DLD1 (cell line): ENCODE measurements around the gene KIAA1755.

Experiments
- in situ Hi-C: cut with HindIII; loops from 2 replicates; pipeline ENCODE4 v1.10.0; 2017; ENCODE audit warnings: low sequenced_read_pairs

KIAA1755 gene

DNA sequence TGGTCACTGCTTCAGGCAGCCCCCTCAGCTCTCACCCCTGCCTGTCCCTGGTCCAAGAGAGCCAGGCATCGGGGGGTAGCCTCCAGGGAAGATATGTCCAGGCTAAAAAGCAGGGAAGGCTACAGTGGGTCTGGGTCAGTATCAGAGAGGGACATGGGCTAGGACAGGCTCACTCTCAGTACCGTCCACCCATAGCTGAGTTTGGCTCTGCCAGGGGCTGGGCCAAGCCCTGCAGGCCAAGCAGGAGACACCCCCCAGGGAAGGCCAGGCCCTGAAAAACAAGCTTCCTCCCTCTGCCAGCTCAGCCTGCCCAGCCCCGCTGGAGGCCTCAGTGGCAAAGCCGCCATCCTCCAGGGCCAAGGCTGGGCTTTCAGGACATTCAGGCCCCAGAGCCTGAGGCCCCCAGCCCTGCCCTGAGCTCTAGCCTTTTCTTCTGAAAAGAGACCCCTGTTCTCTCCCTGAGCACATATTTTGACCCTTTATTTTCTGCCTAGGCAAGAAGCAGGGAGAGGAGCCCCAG lies 66.9 kb downstream of the KIAA1755 start:
- in situ Hi-C loops: loop anchor here (5.0 kb wide), 1 partner anchor 69 kb away; the partner anchor contains the start of gene KIAA1755

DNA sequence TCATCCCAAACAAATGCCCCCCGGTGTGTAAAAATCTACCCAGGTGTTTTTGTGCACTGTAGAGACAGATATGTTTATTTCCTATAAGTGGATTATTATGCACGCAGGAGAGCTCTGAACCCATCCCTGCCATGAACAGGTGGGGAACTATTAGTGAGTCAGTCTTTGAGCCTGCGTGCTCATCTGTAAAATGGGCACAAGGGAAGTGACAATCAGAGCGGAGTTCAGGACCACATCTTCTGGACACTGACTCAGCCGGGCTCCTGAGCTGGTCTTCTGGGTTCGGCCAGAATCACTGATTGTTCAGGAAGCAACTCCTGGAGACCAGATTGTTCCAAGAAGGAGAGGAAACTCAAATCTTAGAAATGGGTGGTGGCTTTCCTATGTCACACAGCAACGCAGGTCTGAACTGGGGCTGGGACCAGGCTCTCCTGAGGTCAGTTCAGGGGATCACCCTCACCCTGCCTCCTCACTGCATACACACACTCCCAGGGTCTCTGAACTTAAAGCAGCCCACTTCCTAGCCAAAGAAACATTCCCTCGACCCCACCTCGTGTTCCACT lies 68.1 kb downstream of the KIAA1755 start:
- in situ Hi-C loops: loop anchor here (5.0 kb wide), 1 partner anchor 70 kb away; the partner anchor contains the start of gene KIAA1755

DNA sequence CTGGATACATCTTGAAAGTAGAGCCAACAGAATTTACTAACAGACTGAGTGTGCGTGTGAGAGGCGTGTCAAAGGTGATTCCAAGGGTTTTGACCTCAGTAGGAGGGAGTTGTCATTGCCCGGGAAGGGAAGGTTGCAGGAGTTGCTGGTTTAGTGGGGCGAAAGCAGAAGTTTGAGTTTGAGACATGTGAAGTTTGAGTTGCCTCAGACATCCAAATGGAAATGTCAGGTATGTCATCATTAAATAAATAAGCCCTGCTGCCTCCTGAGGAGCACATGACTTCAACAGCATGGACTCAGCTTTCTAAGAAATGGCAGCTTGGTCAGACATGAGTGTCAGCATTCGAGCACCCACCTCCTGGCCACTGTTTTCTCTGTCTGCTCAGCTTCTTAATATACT lies 68.9 kb downstream of the KIAA1755 start:
- in situ Hi-C loops: loop anchor here (5.0 kb wide), 1 partner anchor 71 kb away; the partner anchor contains the start of gene KIAA1755

DNA sequence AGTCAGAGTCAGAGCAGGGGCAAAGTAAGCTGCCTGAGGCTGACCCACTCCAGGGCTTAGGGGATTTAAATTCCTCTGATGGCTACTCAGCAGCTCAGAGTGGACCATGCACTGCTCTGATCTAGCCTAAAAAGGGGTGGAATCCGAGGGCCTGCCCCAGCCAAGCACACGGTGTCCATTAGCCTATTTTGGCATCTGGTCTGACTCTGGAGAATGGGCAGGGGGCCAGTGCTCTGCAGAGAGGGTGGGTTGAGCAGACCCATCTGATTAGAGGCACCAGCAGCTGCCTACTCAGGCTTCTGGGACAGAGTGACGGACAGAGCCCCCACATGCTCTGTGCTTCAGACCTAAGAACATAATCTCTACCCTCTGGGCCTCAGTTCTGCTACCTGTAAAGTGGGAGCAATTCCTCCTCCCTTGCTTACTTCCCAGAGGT lies 69.6 kb downstream of the KIAA1755 start:
- in situ Hi-C loops: loop anchor here (5.0 kb wide), 1 partner anchor 71 kb away; the partner anchor contains the start of gene KIAA1755

DNA sequence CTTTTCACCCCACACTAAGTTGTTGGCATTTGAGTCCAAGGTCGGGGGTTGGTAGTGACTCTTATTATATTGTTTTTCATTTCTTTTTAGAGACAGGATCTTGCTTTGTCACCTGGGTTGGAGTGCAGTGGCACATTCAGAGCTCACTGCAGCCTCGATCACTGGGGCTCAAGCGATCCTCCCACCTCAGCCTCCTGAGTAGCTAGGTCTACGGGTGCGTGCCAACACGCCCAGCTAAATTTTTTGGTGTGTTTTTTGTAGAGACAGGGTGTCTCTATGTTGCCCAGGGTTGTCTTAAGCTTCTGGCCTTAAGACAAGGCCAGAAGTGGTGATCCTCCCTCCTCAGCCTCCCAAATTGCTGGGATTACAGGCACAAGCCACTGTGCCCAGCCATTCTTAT lies 70.4 kb downstream of the KIAA1755 start:
- in situ Hi-C loops: loop anchor here (5.0 kb wide), 1 partner anchor 72 kb away; the partner anchor contains the start of gene KIAA1755

DNA sequence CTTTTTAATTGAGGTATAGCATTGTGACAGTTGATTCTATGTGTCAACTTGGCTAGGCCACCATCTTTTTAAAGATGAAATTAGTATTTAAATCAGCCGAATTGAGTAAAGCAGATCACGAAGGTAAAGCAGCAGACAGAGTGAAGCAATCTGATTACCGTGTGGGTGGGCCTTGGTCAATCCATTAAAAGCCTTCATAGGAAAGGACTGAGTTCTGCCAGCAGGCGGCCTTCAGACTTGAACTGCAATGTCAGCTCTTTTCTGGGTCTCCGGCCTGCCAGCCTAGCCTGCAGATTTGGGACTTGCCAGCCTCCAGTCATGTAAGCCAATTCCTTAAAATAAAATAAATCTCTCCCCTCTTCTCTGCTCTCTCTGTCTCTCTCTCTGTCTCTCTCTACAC lies 73.0 kb downstream of the KIAA1755 start:
- in situ Hi-C loops: no loop called here

DNA sequence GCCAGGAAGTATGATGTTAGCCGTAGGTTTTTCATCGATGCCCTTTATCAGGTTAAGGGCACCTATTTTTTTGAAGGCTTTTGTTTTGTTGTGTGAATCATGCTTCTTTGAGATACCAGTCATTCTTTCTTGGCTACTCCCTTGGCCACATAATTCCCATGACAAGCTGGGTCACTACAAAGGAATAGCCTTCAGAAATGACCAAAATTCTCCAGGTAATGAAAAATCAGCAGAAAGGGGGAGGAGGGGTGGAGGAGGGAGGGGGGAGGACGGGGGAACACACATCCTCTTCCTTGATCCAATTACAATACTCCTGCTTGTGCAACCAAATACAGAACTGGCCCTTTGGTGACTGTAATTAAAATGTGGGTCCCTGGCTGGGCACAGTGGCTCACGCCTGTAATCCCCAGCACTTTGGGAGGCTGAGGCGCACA lies 73.7 kb downstream of the KIAA1755 start:
- in situ Hi-C loops: no loop called here

DNA sequence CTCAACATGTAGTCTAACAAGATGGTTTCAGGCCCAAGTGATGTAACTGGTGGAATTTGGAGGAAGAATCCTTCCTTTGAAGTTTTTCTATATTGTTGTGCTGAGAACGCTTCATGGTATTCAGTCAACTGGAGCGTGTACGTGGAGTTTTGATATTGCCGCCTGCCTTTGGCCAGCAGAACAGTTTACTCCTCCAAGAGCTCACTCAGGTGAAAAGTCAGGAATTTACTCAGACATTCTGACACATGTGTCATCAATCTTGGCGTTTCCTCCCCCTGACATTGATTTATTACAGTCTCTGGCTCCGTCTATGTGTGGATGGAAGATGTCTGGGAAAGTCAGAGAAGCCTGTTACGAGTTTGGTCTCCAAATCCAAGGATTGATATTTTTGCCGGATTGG lies 76.4 kb downstream of the KIAA1755 start:
- in situ Hi-C loops: no loop called here

DNA sequence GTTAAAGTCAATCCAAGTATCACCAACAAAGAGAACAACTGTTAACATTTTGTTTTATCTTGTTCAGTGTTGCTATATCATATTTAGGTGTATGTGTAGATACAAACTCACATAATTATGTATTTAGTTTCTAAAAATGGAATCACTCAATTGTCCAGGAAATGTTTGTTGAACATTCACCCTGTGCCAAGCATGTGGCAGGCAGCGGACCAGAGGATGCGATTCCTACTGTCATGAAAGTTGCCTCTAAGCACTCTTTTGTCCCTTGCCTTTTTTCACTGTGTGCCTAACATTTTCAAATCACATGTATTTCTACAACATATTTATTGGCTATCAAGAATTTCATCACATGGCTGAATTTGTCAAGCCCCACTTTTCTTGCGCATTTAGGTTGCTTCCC lies 78.6 kb downstream of the KIAA1755 start:
- in situ Hi-C loops: no loop called here

DNA sequence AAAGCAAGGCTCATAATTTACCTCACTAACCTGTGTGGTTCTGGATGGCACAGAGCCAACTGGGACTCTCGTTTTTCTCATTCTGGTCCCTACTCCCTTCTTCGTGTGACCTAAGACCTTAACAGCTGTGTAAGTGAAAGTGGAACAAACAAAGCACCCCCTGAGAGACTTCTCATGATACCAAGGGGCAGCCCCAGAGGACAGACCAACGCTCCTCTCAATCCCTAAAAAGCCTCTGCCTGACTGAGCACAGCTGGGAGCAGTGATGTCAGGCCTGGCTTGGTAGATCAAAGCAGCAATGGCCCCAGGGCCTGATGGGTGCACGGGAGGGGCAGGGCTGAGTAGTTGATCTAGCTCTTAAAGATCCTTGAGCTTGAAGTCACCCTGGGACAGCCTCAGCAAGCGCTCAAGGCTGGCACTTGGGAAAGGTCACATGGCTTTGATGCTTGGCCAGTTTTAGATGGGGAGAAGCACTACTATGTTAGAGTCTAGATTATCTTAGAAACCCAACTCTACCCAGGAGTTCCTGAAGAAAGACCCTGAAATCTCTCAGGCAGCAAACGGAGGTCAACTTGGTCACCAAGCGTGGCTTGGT lies 79.2 kb downstream of the KIAA1755 start:
- in situ Hi-C loops: no loop called here

DNA sequence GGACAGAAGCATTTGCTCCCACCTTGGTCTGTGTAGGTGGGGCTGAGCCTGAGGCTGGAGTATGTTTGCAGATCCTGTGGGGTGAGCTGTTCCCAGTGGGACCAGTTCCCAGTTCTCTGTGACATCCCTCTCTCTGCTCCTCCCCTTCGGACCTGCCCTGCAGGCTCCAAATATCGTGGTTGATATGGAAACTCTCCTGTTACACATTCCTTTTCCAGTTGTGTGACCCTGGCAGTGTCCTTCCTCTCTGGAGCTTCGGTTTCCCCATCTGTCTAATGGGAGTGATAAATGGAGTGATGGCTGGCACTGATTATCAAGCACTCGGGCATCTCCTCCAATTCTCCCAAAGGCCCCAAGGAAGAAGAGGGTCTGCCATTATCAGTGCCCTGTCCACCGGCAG lies 79.8 kb downstream of the KIAA1755 start:
- in situ Hi-C loops: no loop called here

DNA sequence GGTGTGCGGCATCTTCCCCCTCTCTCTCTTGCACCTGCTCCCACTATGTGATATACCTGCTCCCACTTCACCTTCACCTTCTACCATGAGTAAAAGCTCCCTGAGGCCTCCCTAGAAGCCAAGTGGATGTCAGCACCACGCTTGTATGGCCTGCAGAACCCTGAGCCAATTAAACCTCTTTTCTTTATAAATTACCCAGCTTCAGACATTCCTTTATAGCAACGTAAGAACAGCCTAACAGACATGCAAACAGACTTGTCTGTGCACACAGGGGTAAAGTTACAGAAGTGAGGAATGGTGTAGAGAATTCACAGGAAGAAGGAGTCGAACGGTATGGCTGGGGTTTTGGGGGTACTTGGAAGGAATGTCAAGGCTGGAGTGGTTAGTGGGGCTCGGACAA lies 80.7 kb downstream of the KIAA1755 start:
- in situ Hi-C loops: no loop called here

DNA sequence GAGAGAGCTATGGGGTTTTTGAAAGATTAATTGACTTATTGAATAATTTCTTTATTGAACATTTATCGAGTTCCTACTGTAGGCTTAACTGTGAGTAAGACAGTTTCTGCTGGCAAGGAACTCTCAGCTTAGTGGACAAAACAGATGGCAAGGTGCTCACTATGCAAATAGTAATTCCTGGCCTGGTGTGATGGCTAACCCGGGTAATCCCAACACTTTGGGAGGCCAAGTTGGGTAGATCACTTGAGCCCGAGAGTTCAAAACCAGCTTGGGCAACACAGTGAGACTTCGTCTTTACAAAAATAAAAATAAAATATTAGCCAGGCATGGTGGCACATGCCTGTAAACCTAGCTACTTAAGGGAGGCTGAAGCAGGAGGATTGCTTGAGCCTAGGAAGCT lies 82.0 kb downstream of the KIAA1755 start:
- in situ Hi-C loops: no loop called here

DNA sequence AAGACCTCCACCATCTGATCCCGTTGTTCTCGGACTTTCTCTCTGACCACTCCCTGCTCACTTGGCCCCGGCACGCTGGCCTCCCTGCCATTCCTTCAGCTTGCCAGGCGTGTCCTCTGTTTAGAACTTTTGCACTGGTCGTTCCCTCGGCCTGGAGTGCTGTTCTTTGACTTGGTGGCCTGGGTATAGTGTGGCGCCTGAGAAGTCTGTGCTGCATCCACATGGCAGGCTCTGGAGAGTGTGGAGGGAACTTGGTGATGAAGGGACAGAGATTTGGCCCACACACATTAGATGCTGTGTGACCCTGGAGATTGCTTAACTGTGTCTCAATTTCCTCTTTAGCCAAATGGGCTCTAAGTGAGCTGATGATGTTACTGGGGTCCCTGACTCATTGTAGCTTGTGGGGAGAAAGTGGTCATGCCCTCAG lies 82.5 kb downstream of the KIAA1755 start:
- in situ Hi-C loops: no loop called here

DNA sequence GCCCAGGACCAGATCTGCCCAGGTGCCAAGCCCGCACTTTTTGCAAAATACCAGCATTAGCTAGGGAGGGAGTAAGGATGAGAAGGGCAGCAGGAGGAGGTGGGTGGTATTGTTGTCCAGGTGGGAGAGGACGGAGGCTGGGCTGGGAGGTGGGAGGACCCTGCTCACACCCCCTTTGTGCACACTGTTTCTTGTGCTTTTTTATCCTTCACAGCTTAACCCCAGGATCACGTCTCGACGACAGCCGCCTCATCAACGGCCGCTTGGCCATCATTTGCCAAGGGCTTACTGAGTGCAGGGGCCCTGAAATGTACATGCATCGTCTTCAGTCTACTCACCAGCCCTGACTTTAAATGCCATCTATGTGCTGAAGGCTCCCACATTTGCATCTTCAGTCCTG lies 83.3 kb downstream of the KIAA1755 start:
- in situ Hi-C loops: no loop called here

DNA sequence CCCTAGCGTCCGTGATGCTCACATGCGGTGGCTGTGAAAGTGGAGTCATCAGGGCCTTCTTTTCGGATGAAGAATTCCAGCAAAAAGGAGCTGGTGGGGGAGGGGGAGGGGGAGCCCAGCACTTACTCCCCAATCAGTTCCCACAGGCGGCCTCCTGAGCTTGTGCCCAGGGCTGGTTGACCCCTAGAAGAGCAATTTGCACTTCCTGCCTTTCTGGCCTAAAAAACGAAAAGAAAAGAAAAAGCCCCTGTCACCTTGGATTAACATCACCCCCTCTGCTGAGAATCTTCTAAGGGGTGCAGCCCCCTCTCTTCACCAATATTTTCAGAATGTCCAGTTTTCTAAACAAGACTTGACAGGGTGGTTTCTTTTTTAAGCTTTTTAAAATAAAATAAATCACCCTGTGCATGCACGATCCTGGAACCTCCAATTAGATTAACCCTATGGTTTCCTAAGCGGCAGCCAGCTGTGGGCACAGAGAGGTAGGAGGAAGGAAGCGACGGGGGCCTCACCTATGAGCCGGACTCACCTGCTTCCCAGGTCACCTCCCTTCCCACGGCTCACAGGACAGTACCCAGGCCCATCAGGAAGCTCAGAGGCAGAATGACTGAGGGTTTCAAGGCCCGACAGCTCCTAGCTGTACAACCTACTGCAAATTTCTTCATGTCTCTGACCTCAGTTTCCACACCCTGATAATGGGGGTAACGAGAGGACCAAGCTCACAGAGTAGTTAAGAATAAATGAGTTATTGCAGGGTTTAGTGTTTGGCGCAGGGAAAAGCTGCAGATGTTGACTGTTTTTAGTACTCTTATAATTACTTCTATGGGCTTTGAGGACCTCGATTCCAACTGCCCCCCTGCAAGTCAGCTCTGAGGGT lies 85.0 kb downstream of the KIAA1755 start:
- in situ Hi-C loops: no loop called here

DNA sequence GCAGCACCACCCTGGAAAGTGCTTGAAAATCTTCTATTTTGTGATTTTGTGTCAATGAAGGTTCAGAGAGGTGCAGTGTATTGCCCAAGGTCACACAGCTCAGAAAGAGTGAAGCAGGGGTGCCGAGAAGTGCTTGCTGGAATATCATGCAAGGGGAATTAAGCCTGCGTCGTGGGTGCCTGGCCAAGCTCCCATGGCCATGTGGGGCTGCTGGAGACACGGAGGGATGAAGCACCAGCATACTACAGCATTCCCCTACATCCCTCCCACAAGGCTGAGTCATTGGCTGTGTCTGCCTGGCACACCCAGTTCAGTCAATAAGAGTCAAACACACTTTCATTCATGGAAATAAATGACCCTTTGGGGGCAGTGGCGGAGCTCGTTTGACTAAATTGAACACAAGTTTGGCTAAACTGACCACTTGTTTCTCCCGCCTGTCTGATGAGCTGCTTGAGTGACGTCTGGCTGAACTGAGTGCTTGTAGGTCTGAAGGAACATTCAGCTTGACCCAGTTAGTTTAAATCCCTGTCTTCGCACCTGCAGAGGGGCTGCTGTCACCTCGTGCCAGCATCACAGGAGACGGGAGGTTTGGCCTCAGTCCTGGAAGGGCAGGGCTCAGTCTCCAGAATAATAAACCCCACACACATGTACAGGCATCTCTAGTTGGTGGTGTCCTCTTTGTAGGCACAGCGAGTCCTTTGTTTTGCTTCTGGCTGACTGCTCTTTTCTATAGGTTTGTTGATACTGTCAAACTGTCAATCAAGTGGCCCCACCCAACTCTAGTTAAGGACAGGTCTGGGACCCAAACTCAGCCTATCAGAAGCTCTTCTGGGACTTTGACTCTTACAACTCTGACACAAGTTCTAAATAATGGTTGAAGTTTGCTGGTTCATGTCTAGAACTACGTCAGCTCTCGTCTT lies 87.0 kb downstream of the KIAA1755 start:
- in situ Hi-C loops: no loop called here

DNA sequence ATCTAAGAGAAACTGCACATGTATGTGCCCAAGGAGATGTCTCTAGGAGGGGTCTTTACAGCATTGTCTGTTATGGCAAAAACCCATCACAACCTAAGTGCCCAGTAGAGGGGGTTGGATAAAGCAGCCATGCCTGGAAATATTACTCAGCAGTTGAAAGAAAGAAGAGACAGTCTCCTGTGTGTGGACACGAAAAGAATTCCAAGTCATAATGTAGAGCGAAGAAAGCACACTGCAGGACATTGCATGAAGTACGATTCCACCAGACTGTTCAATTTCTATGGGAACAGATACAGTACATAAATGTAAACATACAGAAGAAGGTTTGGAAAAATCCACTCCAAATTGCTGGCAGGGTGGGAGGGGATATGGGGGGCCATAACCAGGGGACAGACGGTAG lies 88.1 kb downstream of the KIAA1755 start:
- in situ Hi-C loops: no loop called here

DNA sequence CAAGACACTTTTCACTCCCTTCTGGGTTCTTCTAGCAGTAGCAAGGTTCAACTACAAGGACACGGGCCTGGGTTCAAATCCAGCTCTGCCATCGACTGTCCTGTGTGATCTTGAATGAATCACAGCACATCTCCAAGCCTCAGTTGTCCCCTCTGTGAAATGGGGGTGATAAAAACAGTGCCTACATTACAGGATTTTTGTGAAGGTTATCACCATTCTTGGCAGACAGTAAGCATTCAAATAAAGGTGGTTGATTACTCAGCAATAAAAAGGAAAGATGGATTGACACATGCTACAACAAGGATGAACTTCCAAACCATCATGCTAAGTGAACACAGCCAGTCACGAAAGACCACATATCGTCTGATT lies 88.9 kb downstream of the KIAA1755 start:
- in situ Hi-C loops: no loop called here
